GM12873 (cell line): ENCODE data around the gene GSG1.

Experiments used
- CTCF ChIP-seq: IDR thresholded peaks from 2 replicates; pipeline ENCODE4 v1.5.1; 2012; ENCODE audit warnings: low read depth, mild to moderate bottlenecking, moderate library complexity, low read length, control low read depth; ENCODE audit not compliant: insufficient read depth; ENCODE audit errors: missing control alignments

Gene GSG1

GRCh38 chr12:13069380-13069779 lies 34.1 kb downstream of the GSG1 start:
- TF ChIP-seq CTCF = no peak

GRCh38 chr12:13067322-13067721 lies 36.1 kb downstream of the GSG1 start:
- TF ChIP-seq CTCF = no peak

- no peak for TF ChIP-seq CTCF
Observed at GRCh38 chr12:13066459-13066858, 37.0 kb downstream of the GSG1 start.

- no peak for TF ChIP-seq CTCF
Observed at GRCh38 chr12:13066014-13066413, 37.5 kb downstream of the GSG1 start.

GRCh38 chr12:13062669-13063068 lies 40.8 kb downstream of the GSG1 start:
- no peak for TF ChIP-seq CTCF

- no peak for TF ChIP-seq CTCF
Observed at GRCh38 chr12:13061377-13061776, 42.1 kb downstream of the GSG1 start.

GRCh38 chr12:13060581-13060980 lies 42.9 kb downstream of the GSG1 start:
- no peak for TF ChIP-seq CTCF

GRCh38 chr12:13052421-13052820 lies 51.0 kb downstream of the GSG1 start:
- TF ChIP-seq CTCF = no peak
